Gastrocnemius medialis (tissue), 4 donors: ENCODE measurements around the gene ZNF836.

Experiments
- POLR2A ChIP-seq, 2 donors: fragments of 450-650 bp; IDR thresholded peaks; one replicate each; pipeline ENCODE4 v1.6.1; 2017; ENCODE audit warnings: antibody characterized with exemption in 2 of 2, mild to moderate bottlenecking in 2 of 2, moderate library complexity in 2 of 2
- TF ChIP-seq, protein P1 (sequence below), 5 experiments: fragments of 450-650 bp in 3 of 5; fragments of 200-600 bp in 2 of 5; sonication (generic) in 2 of 5; IDR thresholded peaks in 4 of 5; conservative IDR thresholded peaks in 1 of 5; 1 replicate in 4 of 5; 2 replicates in 1 of 5; pipeline ENCODE4 v1.5.1; 2016 to 2019; ENCODE audit warnings: antibody characterized with exemption in 5 of 5, mild to moderate bottlenecking in 3 of 5, moderate library complexity in 3 of 5

DNA sequence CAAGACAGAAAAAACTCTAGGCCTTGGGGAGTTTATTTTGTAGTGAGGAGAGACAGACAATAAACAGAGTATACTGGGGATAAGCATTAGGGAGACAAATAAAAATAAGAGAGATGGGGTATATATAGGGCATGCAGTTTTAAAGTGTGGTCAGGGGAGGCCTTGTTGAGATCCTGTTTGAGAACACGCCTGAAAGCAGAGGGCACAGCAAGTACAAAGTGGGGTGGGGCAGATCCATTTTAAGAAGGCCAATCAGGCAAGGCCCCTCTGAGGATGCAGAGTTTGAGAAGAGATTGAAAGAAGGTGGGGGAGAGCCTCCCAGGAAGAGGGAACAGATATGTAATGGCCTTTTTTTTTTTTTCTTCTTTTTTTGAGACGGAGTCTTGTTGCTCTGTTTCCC lies 20.5 kb upstream of the ZNF836 start:
- TF ChIP-seq, protein P1, sequence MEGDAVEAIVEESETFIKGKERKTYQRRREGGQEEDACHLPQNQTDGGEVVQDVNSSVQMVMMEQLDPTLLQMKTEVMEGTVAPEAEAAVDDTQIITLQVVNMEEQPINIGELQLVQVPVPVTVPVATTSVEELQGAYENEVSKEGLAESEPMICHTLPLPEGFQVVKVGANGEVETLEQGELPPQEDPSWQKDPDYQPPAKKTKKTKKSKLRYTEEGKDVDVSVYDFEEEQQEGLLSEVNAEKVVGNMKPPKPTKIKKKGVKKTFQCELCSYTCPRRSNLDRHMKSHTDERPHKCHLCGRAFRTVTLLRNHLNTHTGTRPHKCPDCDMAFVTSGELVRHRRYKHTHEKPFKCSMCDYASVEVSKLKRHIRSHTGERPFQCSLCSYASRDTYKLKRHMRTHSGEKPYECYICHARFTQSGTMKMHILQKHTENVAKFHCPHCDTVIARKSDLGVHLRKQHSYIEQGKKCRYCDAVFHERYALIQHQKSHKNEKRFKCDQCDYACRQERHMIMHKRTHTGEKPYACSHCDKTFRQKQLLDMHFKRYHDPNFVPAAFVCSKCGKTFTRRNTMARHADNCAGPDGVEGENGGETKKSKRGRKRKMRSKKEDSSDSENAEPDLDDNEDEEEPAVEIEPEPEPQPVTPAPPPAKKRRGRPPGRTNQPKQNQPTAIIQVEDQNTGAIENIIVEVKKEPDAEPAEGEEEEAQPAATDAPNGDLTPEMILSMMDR (IDR thresholded peaks at IDR 0.05 in 4 of 5, conservative IDR thresholded peaks at IDR 0.05 in 1 of 5): no peak
- TF ChIP-seq POLR2A (IDR thresholded peaks at IDR 0.05): peak; percentile 38 to 66
